ENCODE data around the gene INPP1. TPM values are rescaled to one million over a fixed set of nuclear protein-coding genes. Genes with fewer than 3 reads are reported as not detected.

Gene INPP1
- total RNA-seq, 1 donor from 2014 or later = 20.4 TPM

DNA sequence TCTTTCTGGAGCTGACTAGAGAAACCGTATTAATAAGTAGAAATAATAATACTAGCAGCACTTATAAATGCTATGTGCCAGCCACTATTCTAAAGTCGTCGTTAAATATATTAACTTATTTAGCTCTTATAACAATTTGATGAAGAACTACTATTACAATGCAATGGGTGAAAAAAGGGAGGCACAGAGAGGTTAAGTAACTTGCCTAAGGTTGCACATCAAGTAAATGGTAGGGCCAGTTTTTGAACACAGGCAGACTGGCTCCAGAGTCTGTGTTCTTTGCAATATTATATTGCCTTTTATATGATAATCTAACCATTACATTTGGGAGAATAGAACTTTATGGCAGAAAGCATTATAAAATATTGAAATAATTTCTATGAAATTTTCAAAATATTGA lies 17.6 kb downstream of the INPP1 start:
- no peak for DNase-seq (ENCODE audit: extremely low spot score in 2 of 2)
- Histone ChIP-seq H3K4me1 (peaks cover 47% of the 10 kb centered on the region), H3K27me3 (no peaks in the 10 kb centered on the region), H3K9me3 (no peaks in the 10 kb centered on the region), H3K36me3 (peaks cover 0 to 11% of the 10 kb centered on the region in 2 donors), H3K4me3 (no peak overlapping the region), H3K27ac (no peak overlapping the region)
- TF ChIP-seq POLR2AphosphoS5 (IDR thresholded peaks at IDR 0.05; ENCODE audit: insufficient read depth in 1 of 2, low read depth in 1 of 2) = no peak
- no peak for TF ChIP-seq POLR2A (IDR thresholded peaks at IDR 0.05)
- TF ChIP-seq, protein P1, sequence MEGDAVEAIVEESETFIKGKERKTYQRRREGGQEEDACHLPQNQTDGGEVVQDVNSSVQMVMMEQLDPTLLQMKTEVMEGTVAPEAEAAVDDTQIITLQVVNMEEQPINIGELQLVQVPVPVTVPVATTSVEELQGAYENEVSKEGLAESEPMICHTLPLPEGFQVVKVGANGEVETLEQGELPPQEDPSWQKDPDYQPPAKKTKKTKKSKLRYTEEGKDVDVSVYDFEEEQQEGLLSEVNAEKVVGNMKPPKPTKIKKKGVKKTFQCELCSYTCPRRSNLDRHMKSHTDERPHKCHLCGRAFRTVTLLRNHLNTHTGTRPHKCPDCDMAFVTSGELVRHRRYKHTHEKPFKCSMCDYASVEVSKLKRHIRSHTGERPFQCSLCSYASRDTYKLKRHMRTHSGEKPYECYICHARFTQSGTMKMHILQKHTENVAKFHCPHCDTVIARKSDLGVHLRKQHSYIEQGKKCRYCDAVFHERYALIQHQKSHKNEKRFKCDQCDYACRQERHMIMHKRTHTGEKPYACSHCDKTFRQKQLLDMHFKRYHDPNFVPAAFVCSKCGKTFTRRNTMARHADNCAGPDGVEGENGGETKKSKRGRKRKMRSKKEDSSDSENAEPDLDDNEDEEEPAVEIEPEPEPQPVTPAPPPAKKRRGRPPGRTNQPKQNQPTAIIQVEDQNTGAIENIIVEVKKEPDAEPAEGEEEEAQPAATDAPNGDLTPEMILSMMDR (IDR thresholded peaks at IDR 0.05) = no peak
- intact Hi-C loops (cut with DNase I) = no loop called here

DNA sequence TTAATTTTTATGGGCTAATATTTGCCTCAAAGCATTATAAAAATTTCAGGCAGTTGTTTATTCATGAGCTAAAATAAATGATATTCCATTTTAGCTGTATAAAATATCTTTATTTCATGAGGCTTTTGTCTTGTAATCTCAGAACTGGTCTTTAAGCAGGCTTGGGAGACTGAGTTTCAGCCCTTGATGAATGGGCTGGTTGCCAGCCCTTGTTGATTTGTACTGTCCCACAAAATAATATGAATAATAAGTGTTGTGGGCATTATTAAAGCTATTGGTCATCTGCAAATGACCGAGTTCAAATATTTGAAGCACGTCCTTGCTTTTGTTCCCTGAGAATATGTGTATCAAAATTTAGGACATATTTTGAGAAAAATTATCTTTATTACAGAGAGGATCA lies 18.2 kb downstream of the INPP1 start:
- TF ChIP-seq POLR2A (IDR thresholded peaks at IDR 0.05) = no peak
- TF ChIP-seq, protein P1 (IDR thresholded peaks at IDR 0.05) = no peak
- no peak for TF ChIP-seq POLR2AphosphoS5 (IDR thresholded peaks at IDR 0.05; ENCODE audit: insufficient read depth in 1 of 2, low read depth in 1 of 2)
- intact Hi-C loops (cut with DNase I) = no loop called here
- Histone ChIP-seq H3K4me3 (no peak overlapping the region), H3K9me3 (no peaks in the 10 kb centered on the region), H3K4me1 (peaks cover 41% of the 10 kb centered on the region), H3K27me3 (no peaks in the 10 kb centered on the region), H3K27ac (no peak overlapping the region), H3K36me3 (peaks cover 0 to 11% of the 10 kb centered on the region in 2 donors)
- DNase-seq (ENCODE audit: extremely low spot score in 2 of 2) = no peak

DNA sequence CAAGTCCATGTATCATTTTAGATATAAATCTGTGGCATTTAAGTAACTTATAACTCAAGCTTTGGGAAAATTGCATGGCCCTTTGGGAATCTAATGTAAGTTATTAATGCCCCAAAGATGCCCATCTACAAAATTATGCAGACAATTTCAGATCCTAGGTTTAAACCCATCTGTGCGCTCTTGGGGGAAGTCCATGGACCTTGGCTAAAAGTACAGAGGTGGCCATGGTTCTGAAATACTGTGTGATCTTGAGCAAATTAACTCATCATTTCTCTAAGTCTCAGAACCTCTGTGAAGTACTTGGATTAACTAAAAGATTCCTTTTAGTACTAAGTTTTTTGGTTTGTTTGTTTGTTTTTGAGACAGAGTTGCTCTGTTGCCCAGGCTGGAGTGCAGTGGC lies 19.5 kb downstream of the INPP1 start:
- intact Hi-C loops (cut with DNase I) = no loop called here
- no peaks in the 10 kb centered on the region for H3K9me3 ChIP-seq

DNA sequence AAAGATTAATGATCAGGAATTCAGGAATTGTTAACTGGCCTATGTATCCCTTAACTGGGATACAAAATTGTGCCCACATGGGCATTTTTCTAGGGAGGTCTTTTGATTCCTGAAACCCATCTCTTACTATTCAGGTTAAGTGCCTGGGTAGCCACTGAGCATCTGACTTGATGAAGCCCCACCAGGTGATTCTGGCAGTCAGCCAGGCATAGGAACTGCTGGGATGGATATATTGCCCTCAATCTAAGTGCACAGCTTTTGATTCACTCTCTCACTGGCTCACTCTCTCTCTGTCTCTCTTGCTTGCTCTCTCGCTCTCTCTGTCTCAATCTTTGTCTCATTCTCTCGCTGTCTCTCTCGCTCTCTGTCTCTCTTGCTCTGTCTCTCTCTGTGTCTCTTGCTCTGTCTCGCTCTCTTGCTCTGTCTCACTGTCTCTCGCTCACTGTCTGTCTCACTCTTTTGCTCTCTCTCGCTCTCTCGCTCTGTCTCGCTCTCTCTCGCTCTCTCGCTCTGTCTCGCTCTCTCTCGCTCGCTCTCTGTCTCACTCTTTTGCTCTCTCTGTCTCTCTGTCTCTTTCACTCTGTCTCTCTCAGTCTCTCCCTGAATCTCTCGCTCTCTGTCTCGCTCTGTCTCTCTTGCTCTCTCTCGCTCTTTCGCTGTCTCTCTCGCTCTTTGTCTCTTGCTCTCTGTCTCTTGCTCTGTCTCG lies 22.3 kb downstream of the INPP1 start:
- no peaks in the 10 kb centered on the region for H3K9me3 ChIP-seq
- DNase-seq (ENCODE audit: extremely low spot score in 2 of 2) = no peak
- peaks cover 0 to 29% of the 10 kb centered on the region in 2 donors for H3K36me3 ChIP-seq
- no peak overlapping the region for H3K4me3 ChIP-seq
- intact Hi-C loops (cut with DNase I) = no loop called here
- peaks cover 2% of the 10 kb centered on the region for H3K4me1 ChIP-seq
- TF ChIP-seq, protein P1 (IDR thresholded peaks at IDR 0.05) = no peak
- TF ChIP-seq POLR2A (IDR thresholded peaks at IDR 0.05) = no peak
- no peak for TF ChIP-seq POLR2AphosphoS5 (IDR thresholded peaks at IDR 0.05; ENCODE audit: insufficient read depth in 1 of 2, low read depth in 1 of 2)
- no peaks in the 10 kb centered on the region for H3K27me3 ChIP-seq
- H3K27ac ChIP-seq = no peak overlapping the region

More for the DNA sequence above, 19.5 kb downstream of the INPP1 start:
- H3K36me3 ChIP-seq = peaks cover 0 to 17% of the 10 kb centered on the region in 2 donors
- H3K27me3 ChIP-seq = no peaks in the 10 kb centered on the region
- DNase-seq (ENCODE audit: extremely low spot score in 2 of 2) = no peak
- TF ChIP-seq, protein P1 (IDR thresholded peaks at IDR 0.05) = no peak
- TF ChIP-seq POLR2A (IDR thresholded peaks at IDR 0.05) (no peak), POLR2AphosphoS5 (IDR thresholded peaks at IDR 0.05; ENCODE audit: insufficient read depth in 1 of 2, low read depth in 1 of 2) (no peak)
- no peak overlapping the region for H3K27ac ChIP-seq
- no peak overlapping the region for H3K4me3 ChIP-seq
- H3K4me1 ChIP-seq = peaks cover 29% of the 10 kb centered on the region

DNA sequence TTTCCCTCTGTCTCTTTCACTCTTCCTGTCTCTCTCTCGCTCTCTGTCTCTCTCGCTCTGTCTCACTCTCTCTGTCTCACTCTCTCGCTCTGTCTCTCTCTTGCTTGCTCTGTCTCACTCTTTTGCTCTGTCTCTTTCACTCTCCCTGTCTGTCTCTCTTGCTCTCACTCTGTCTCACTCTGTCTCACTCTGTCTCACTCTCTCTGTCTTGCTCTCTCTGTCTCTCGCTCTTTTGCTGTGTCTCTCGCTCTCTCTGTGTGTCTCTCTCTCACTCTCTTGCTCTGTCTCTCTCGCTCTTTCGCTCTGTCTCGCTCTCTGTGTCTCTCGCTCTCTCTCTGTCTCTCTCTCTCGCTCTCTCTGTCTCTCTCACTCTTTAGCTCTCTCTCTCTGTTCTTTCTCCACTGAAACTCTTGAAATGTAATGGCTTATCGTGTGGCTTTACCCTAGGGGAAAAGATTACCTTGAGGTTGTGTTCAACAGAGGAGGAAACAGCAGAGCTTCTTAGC lies 22.9 kb downstream of the INPP1 start:
- intact Hi-C loops (cut with DNase I) = no loop called here
- Histone ChIP-seq H3K36me3 (peaks cover 0 to 35% of the 10 kb centered on the region in 2 donors), H3K27me3 (no peaks in the 10 kb centered on the region), H3K4me1 (no peaks in the 10 kb centered on the region), H3K27ac (no peak overlapping the region), H3K9me3 (no peaks in the 10 kb centered on the region), H3K4me3 (no peak overlapping the region)
- DNase-seq (ENCODE audit: extremely low spot score in 2 of 2) = no peak
- no peak for TF ChIP-seq POLR2AphosphoS5 (IDR thresholded peaks at IDR 0.05; ENCODE audit: insufficient read depth in 1 of 2, low read depth in 1 of 2)
- no peak for TF ChIP-seq POLR2A (IDR thresholded peaks at IDR 0.05)
- TF ChIP-seq, protein P1 (IDR thresholded peaks at IDR 0.05) = no peak
